Mesenchymal stem cell (in vitro differentiated cells and primary cell): ENCODE results near the gene TAS1R1.

Experiments used
- DNase-seq: peaks from one replicate; pipeline ENCODE4 v3.0.0-alpha.2; 2013
- H2AFZ ChIP-seq: one replicate; pipeline ENCODE4 v1.6.1; 2013; ENCODE audit warnings: low read depth, mild to moderate bottlenecking, control low read depth, inconsistent platforms, low read length, moderate library complexity
- H2AK5ac ChIP-seq: 2 replicates; pipeline ENCODE4 v1.6.1; 2013; ENCODE audit warnings: low read length, moderate library complexity, mild to moderate bottlenecking, inconsistent platforms; ENCODE audit not compliant: severe bottlenecking
- H2BK120ac ChIP-seq: one replicate; pipeline ENCODE4 v1.6.1; 2013; ENCODE audit warnings: low read depth, mild to moderate bottlenecking, inconsistent platforms, low read length, moderate library complexity
- H2BK12ac ChIP-seq, 2 experiments: one replicate each; pipeline ENCODE4 v1.6.1; 2013; ENCODE audit warnings: inconsistent platforms in 2 of 2, low read length in 2 of 2, mild to moderate bottlenecking in 2 of 2, moderate library complexity in 2 of 2, control low read depth in 1 of 2
- H2BK15ac ChIP-seq: one replicate; pipeline ENCODE4 v1.6.1; 2013; ENCODE audit warnings: mild to moderate bottlenecking, low read depth, inconsistent platforms; ENCODE audit not compliant: poor library complexity, severe bottlenecking
- H2BK5ac ChIP-seq: 2 replicates; pipeline ENCODE4 v1.6.1; 2013; ENCODE audit warnings: low read depth, mild to moderate bottlenecking, low read length, control low read depth, inconsistent platforms; ENCODE audit not compliant: poor library complexity, severe bottlenecking
- H3K14ac ChIP-seq, 2 experiments: one replicate each; pipeline ENCODE4 v1.6.1; 2013; ENCODE audit warnings: inconsistent platforms in 2 of 2, low read length in 2 of 2, control low read depth in 1 of 2, mild to moderate bottlenecking in 1 of 2, moderate library complexity in 1 of 2
- H3K18ac ChIP-seq, 2 experiments: one replicate each; pipeline ENCODE4 v1.6.1; 2013; ENCODE audit warnings: inconsistent platforms in 2 of 2, low read length in 2 of 2, control low read depth in 1 of 2, low read depth in 1 of 2, mild to moderate bottlenecking in 1 of 2
- H3K23ac ChIP-seq, 2 experiments: one replicate each; pipeline ENCODE4 v1.6.1; 2013; ENCODE audit warnings: inconsistent platforms in 2 of 2, low read length in 2 of 2, mild to moderate bottlenecking in 2 of 2, moderate library complexity in 2 of 2, control low read depth in 1 of 2
- H3K27ac ChIP-seq: 2 replicates; pipeline ENCODE4 v1.5.1; 2013; ENCODE audit warnings: mild to moderate bottlenecking, moderate library complexity, low read length, control low read depth, inconsistent platforms; ENCODE audit not compliant: poor library complexity, severe bottlenecking
- H3K27me3 ChIP-seq, 2 experiments: 2 replicates each; pipeline versions ENCODE4 v1.6.1 to v1.7.0; 2013; ENCODE audit warnings: low read length in 2 of 2, mild to moderate bottlenecking in 2 of 2, moderate library complexity in 2 of 2, control low read depth in 1 of 2, inconsistent platforms in 1 of 2; ENCODE audit not compliant: control insufficient read depth in 1 of 2, insufficient read depth in 1 of 2
- H3K36me3 ChIP-seq, 2 experiments: 2 replicates each; pipeline versions ENCODE4 v1.6.1 to v1.7.0; 2013; ENCODE audit warnings: low read length in 2 of 2, control low read depth in 1 of 2, inconsistent platforms in 1 of 2, low read depth in 1 of 2, mild to moderate bottlenecking in 1 of 2; ENCODE audit not compliant: insufficient read depth in 2 of 2, control insufficient read depth in 1 of 2
- H3K4ac ChIP-seq, 2 experiments: one replicate each; pipeline ENCODE4 v1.6.1; 2013; ENCODE audit warnings: inconsistent platforms in 2 of 2, low read length in 2 of 2, mild to moderate bottlenecking in 2 of 2, moderate library complexity in 2 of 2, control low read depth in 1 of 2, low read depth in 1 of 2
- H3K4me1 ChIP-seq: 2 replicates; pipeline ENCODE4 v1.6.1; 2013; ENCODE audit warnings: low read depth, low read length, control low read depth; ENCODE audit not compliant: control insufficient read depth, insufficient read depth
- H3K4me2 ChIP-seq: 2 replicates; pipeline ENCODE4 v1.6.1; 2013; ENCODE audit warnings: low read length, mild to moderate bottlenecking, inconsistent platforms; ENCODE audit not compliant: poor library complexity, severe bottlenecking
- H3K4me3 ChIP-seq, 2 experiments: 2 replicates each; pipeline versions ENCODE4 v1.5.1 to v1.7.0; 2013; ENCODE audit warnings: low read length in 2 of 2, mild to moderate bottlenecking in 2 of 2, control low read depth in 1 of 2, low read depth in 1 of 2; ENCODE audit not compliant: insufficient read depth in 1 of 2
- H3K79me1 ChIP-seq: replicated peaks from 2 replicates; pipeline ENCODE4 v1.6.1; 2013; ENCODE audit warnings: mild to moderate bottlenecking, control low read depth, low read length, inconsistent platforms; ENCODE audit not compliant: poor library complexity, severe bottlenecking
- H3K9ac ChIP-seq: 2 replicates; pipeline ENCODE4 v1.7.0; 2013; ENCODE audit warnings: mild to moderate bottlenecking, low read length, moderate library complexity
- H3K9me3 ChIP-seq: 2 replicates; pipeline ENCODE4 v1.7.0; 2013; ENCODE audit warnings: mild to moderate bottlenecking, low read length; ENCODE audit not compliant: control insufficient read depth
- H4K8ac ChIP-seq: one replicate; pipeline ENCODE4 v1.6.1; 2013; ENCODE audit warnings: inconsistent platforms, mild to moderate bottlenecking, low read length, moderate library complexity
- H4K91ac ChIP-seq: one replicate; pipeline ENCODE4 v1.6.1; 2013; ENCODE audit warnings: mild to moderate bottlenecking, low read length, inconsistent platforms
- WGBS: methylation state at CpG from one replicate; pipeline ENCODE4 v1.1.7; 2013; ENCODE audit warnings: mixed read lengths; 5-methylcytosine and 5-hydroxymethylcytosine counted together

The TAS1R1 gene

GRCh38 chr1:6570987-6571386 is 15.9 kb downstream of the TAS1R1 start:
- Histone ChIP-seq H3K4me3 (no peak overlapping the region), H3K9ac (no peak overlapping the region), H3K36me3 (no peaks in the 10 kb centered on the region), H2AK5ac (no peak overlapping the region), H3K27ac (no peak overlapping the region), H3K27me3 (peaks cover 30 to 32% of the 10 kb centered on the region in 2 experiments), H3K79me1 (no peaks in the 10 kb centered on the region), H2BK5ac (no peak overlapping the region), H4K8ac (no peak overlapping the region), H3K18ac (no peak overlapping the region), H3K4me2 (no peak overlapping the region), H3K9me3 (no peaks in the 10 kb centered on the region), H2AFZ (no peak overlapping the region), H3K23ac (peak overlapping the region in 1 of 2 experiments; percentile 1), H3K4me1 (peaks cover 3% of the 10 kb centered on the region), H2BK120ac (no peak overlapping the region), H4K91ac (no peak overlapping the region), H3K14ac (peak overlapping the region in 1 of 2 experiments; percentile 28), H2BK12ac (peak overlapping the region in 1 of 2 experiments; percentile 8), H3K4ac (no peak overlapping the region), H2BK15ac (no peak overlapping the region)
- DNase-seq = no peak
- WGBS = 61% methylated on average over 5 of the region's 5 CpGs

GRCh38 chr1:6572653-6573383 is 17.7 kb downstream of the TAS1R1 start:
- Histone ChIP-seq H2BK12ac (no peak overlapping the region), H3K79me1 (no peaks in the 10 kb centered on the region), H3K4ac (no peak overlapping the region), H3K4me1 (peaks cover 3% of the 10 kb centered on the region), H3K36me3 (no peaks in the 10 kb centered on the region), H3K27me3 (peaks cover 28% of the 10 kb centered on the region in 2 experiments), H4K8ac (no peak overlapping the region), H3K23ac (no peak overlapping the region), H2BK5ac (no peak overlapping the region), H3K14ac (no peak overlapping the region), H3K4me2 (no peak overlapping the region), H2BK120ac (no peak overlapping the region), H3K27ac (no peak overlapping the region), H2BK15ac (no peak overlapping the region), H3K9ac (no peak overlapping the region), H4K91ac (no peak overlapping the region), H3K18ac (no peak overlapping the region), H2AFZ (no peak overlapping the region), H2AK5ac (no peak overlapping the region), H3K9me3 (no peaks in the 10 kb centered on the region), H3K4me3 (no peak overlapping the region)
- no peak for DNase-seq
- 74% methylated on average over 12 of the region's 12 CpGs for WGBS

GRCh38 chr1:6574025-6574620 is 19.0 kb downstream of the TAS1R1 start:
- Histone ChIP-seq H3K18ac (no peak overlapping the region), H4K91ac (no peak overlapping the region), H3K9me3 (no peaks in the 10 kb centered on the region), H3K9ac (no peak overlapping the region), H3K27ac (no peak overlapping the region), H2BK5ac (no peak overlapping the region), H3K4ac (no peak overlapping the region), H3K36me3 (no peaks in the 10 kb centered on the region), H2AFZ (no peak overlapping the region), H2BK15ac (no peak overlapping the region), H2BK120ac (no peak overlapping the region), H3K4me3 (no peak overlapping the region), H2BK12ac (no peak overlapping the region), H4K8ac (no peak overlapping the region), H3K4me2 (no peak overlapping the region), H3K27me3 (peaks cover 20 to 23% of the 10 kb centered on the region in 2 experiments), H3K4me1 (peaks cover 4% of the 10 kb centered on the region), H3K14ac (no peak overlapping the region), H3K23ac (no peak overlapping the region), H3K79me1 (no peaks in the 10 kb centered on the region), H2AK5ac (no peak overlapping the region)
- no peak for DNase-seq
- WGBS = 86% methylated on average over 8 of the region's 8 CpGs

- no peak overlapping the region for H4K8ac ChIP-seq
- no peak overlapping the region for H3K23ac ChIP-seq
- H3K9me3 ChIP-seq = no peaks in the 10 kb centered on the region
- WGBS = 87% methylated on average over 14 of the region's 14 CpGs
- H3K27ac ChIP-seq = no peak overlapping the region
- H2BK15ac ChIP-seq = no peak overlapping the region
- H3K4ac ChIP-seq = no peak overlapping the region
- peaks cover 16% of the 10 kb centered on the region in 2 experiments for H3K27me3 ChIP-seq
- H3K9ac ChIP-seq = no peak overlapping the region
- no peak overlapping the region for H2BK12ac ChIP-seq
- H2AFZ ChIP-seq = no peak overlapping the region
- no peak overlapping the region for H2AK5ac ChIP-seq
- H3K14ac ChIP-seq = no peak overlapping the region
- no peaks in the 10 kb centered on the region for H3K36me3 ChIP-seq
- H3K4me2 ChIP-seq = no peak overlapping the region
- H2BK120ac ChIP-seq = no peak overlapping the region
- no peak overlapping the region for H3K18ac ChIP-seq
- H4K91ac ChIP-seq = no peak overlapping the region
- no peaks in the 10 kb centered on the region for H3K79me1 ChIP-seq
- H3K4me3 ChIP-seq = no peak overlapping the region
- no peak overlapping the region for H2BK5ac ChIP-seq
- DNase-seq = no peak
- H3K4me1 ChIP-seq = peaks cover 9% of the 10 kb centered on the region
Measured at GRCh38 chr1:6574818-6575217, 19.7 kb downstream of the TAS1R1 start.
